Transverse colon (tissue), 4 donors: Measurements from ENCODE around the gene CCNE1. TPM values are rescaled to one million over a fixed set of nuclear protein-coding genes. Genes with fewer than 3 reads are reported as not detected.

Experiments used
- DNase-seq: peaks from one replicate; pipeline ENCODE4 v3.0.0-alpha.2; 2019
- H3K27ac ChIP-seq, 4 donors: fragments of 200-600 bp; sonication (generic); 2 replicates each; pipeline ENCODE4 v1.5.1; 2016 to 2018; ENCODE audit warnings: inconsistent platforms in 4 of 4
- H3K27me3 ChIP-seq: fragments of 200-600 bp; sonication (generic); 2 replicates; pipeline ENCODE4 v1.5.1; 2017; ENCODE audit warnings: inconsistent platforms
- H3K36me3 ChIP-seq, 4 donors: fragments of 200-600 bp; sonication (generic); 2 replicates each; pipeline ENCODE4 v1.5.1; 2017 to 2019; ENCODE audit warnings: inconsistent platforms in 4 of 4
- H3K4me1 ChIP-seq, 4 donors: fragments of 200-600 bp; sonication (generic); 2 replicates each; pipeline ENCODE4 v1.5.1; 2017 to 2020; ENCODE audit warnings: inconsistent platforms in 4 of 4
- H3K4me3 ChIP-seq, 4 donors: fragments of 200-600 bp; sonication (generic); 1 replicate in 1 of 4; 2 replicates in 3 of 4; pipeline versions ENCODE4 v1.5.1 to v1.6.1; 2017 to 2019; ENCODE audit warnings: inconsistent platforms in 4 of 4
- H3K9me3 ChIP-seq, 2 donors: fragments of 200-600 bp; sonication (generic); 2 replicates each; pipeline ENCODE4 v1.5.1; 2017 to 2019; ENCODE audit warnings: inconsistent platforms in 2 of 2
- CTCF ChIP-seq, 5 experiments: fragments of 200-600 bp in 3 of 5; fragments of 450-650 bp in 2 of 5; sonication (generic) in 3 of 5; IDR thresholded peaks; 1 replicate in 2 of 5; 2 replicates in 3 of 5; pipeline ENCODE4 v1.5.1; 2016 to 2017; ENCODE audit warnings: antibody characterized with exemption in 5 of 5, inconsistent platforms in 3 of 5, mild to moderate bottlenecking in 2 of 5, moderate library complexity in 1 of 5
- EP300 ChIP-seq: sonication (generic); formaldehyde crosslinking; IDR thresholded peaks from one replicate; pipeline ENCODE4 v1.6.1; 2017; ENCODE audit warnings: antibody characterized with exemption, low read depth
- POLR2A ChIP-seq: fragments of 450-650 bp; IDR thresholded peaks from one replicate; pipeline ENCODE4 v1.6.1; 2016; ENCODE audit warnings: antibody characterized with exemption, mild to moderate bottlenecking, moderate library complexity
- POLR2AphosphoS5 ChIP-seq, 3 donors: sonication (generic); formaldehyde crosslinking; IDR thresholded peaks; one replicate each; pipeline ENCODE4 v1.6.1; 2016; ENCODE audit warnings: antibody characterized with exemption in 3 of 3
- WGBS, 2 donors: methylation state at CpG; one replicate each; pipeline ENCODE4 v1.1.5; 2018; ENCODE audit warnings: low coverage in 1 of 2; 5-methylcytosine and 5-hydroxymethylcytosine counted together
- in situ Hi-C, 4 donors: fragments of 200-750 bp; cut with MboI; loops; one replicate each; pipeline versions ENCODE4 v1.15.0 to v1.15.1; 2017; ENCODE audit warnings: low sequenced_read_pairs in 3 of 4, low pct_ligation_motif_present in 1 of 4, low pct_unique_long_range_greater_than_20kb in 1 of 4
- intact Hi-C: fragments of 100-400 bp; cut with DNase I; formaldehyde crosslinking; loops from one replicate; pipeline ENCODE4 v1.15.1; 2023; ENCODE audit warnings: low total_unique reads
- total RNA-seq, 4 donors: library from RNA; depleted of rRNA; stranded (reverse); fragments of >200 nt; gene quantifications; one replicate each; pipeline ENCODE4 v1.1.0, GENCODE V29; 2016

The CCNE1 gene
- total RNA-seq, 4 donors from 2014 or later: 1.7 to 30.3 (median 5.8) TPM

GRCh38 chr19:29855087-29855486 is 43.3 kb downstream of the CCNE1 start:
- 81% methylated on average over 4 of the region's 4 CpGs; no CpG with 5 or more reads in 1 of the 2 donors for WGBS, 2 donors
- TF ChIP-seq POLR2A (no peak), POLR2AphosphoS5 (IDR thresholded peaks at IDR 0.05) (no peak), CTCF (IDR thresholded peaks at IDR 0.05) (no peak), EP300 (no peak)
- in situ Hi-C loops: loop anchor here in 1 of 4 donors (25.0 kb wide), 1 partner anchor 93 kb away; no protein-coding TSS in a partner anchor

GRCh38 chr19:29855741-29856500 is 44.1 kb downstream of the CCNE1 start:
- H3K9me3 ChIP-seq: no peaks in the 10 kb centered on the region
- H3K4me3 ChIP-seq: no peak overlapping the region
- DNase-seq: no peak
- in situ Hi-C loops: loop anchor here in 1 of 4 donors (25.0 kb wide), 1 partner anchor 94 kb away; no protein-coding TSS in a partner anchor
- no peaks in the 10 kb centered on the region for H3K4me1 ChIP-seq
- TF ChIP-seq EP300 (no peak), POLR2A (no peak), POLR2AphosphoS5 (IDR thresholded peaks at IDR 0.05) (no peak), CTCF (IDR thresholded peaks at IDR 0.05) (no peak)
- H3K27me3 ChIP-seq: peaks cover 6% of the 10 kb centered on the region
- H3K27ac ChIP-seq: no peak overlapping the region
- WGBS, 2 donors: 79 to 84% methylated on average over 8 to 20 of the region's 20 CpGs
- intact Hi-C loops: no loop called here
- H3K36me3 ChIP-seq: no peaks in the 10 kb centered on the region

More at GRCh38 chr19:29855087-29855486, 43.3 kb downstream of the CCNE1 start:
- H3K36me3 ChIP-seq: no peaks in the 10 kb centered on the region
- H3K4me3 ChIP-seq: no peak overlapping the region
- no peaks in the 10 kb centered on the region for H3K9me3 ChIP-seq
- intact Hi-C loops: no loop called here
- no peaks in the 10 kb centered on the region for H3K4me1 ChIP-seq
- no peak for DNase-seq
- H3K27me3 ChIP-seq: peaks cover 6% of the 10 kb centered on the region
- H3K27ac ChIP-seq: no peak overlapping the region

GRCh38 chr19:29858000-29858596 is 46.3 kb downstream of the CCNE1 start:
- Histone ChIP-seq H3K27me3 (peaks cover 16% of the 10 kb centered on the region), H3K4me3 (no peak overlapping the region), H3K4me1 (no peaks in the 10 kb centered on the region), H3K36me3 (no peaks in the 10 kb centered on the region), H3K9me3 (no peaks in the 10 kb centered on the region), H3K27ac (no peak overlapping the region)
- intact Hi-C loops (no loop called here), in situ Hi-C loops (loop anchor here in 1 of 4 donors (25.0 kb wide), 1 partner anchor 96 kb away; no protein-coding TSS in a partner anchor)
- WGBS, 2 donors: 15% methylated on average over 9 of the region's 9 CpGs; no CpG with 5 or more reads in 1 of the 2 donors
- peak; percentile 34 for DNase-seq
- TF ChIP-seq CTCF (IDR thresholded peaks at IDR 0.05) (peak; percentile 42 to 65 (median 55)), POLR2AphosphoS5 (IDR thresholded peaks at IDR 0.05) (no peak)

GRCh38 chr19:29858621-29859020 is 46.8 kb downstream of the CCNE1 start:
- Histone ChIP-seq H3K27ac (no peak overlapping the region), H3K27me3 (peaks cover 21% of the 10 kb centered on the region), H3K4me1 (no peaks in the 10 kb centered on the region), H3K4me3 (no peak overlapping the region), H3K9me3 (no peaks in the 10 kb centered on the region), H3K36me3 (no peaks in the 10 kb centered on the region)
- intact Hi-C loops (no loop called here), in situ Hi-C loops (loop anchor here in 1 of 4 donors (25.0 kb wide), 1 partner anchor 96 kb away; no protein-coding TSS in a partner anchor)
- no peak for DNase-seq
- TF ChIP-seq POLR2AphosphoS5 (IDR thresholded peaks at IDR 0.05): no peak
- TF ChIP-seq POLR2A: no peak
- TF ChIP-seq CTCF (IDR thresholded peaks at IDR 0.05): no peak
- TF ChIP-seq EP300: no peak
- WGBS, 2 donors: 31% methylated on average over 10 of the region's 13 CpGs; no CpG with 5 or more reads in 1 of the 2 donors
